Muscle layer of duodenum (tissue), 2 donors: Measurements from ENCODE around the gene USP7.

Experiments
- H3K27ac ChIP-seq: one replicate; pipeline ENCODE4 v1.7.0; 2013; ENCODE audit warnings: mild to moderate bottlenecking, low read length
- H3K27me3 ChIP-seq: one replicate; pipeline ENCODE4 v1.7.0; 2013; ENCODE audit warnings: low read depth, mild to moderate bottlenecking, control low read depth, low read length
- H3K36me3 ChIP-seq, 2 donors: one replicate each; pipeline ENCODE4 v1.7.0; 2013; ENCODE audit warnings: low read length in 2 of 2, control low read depth in 1 of 2, mild to moderate bottlenecking in 1 of 2; ENCODE audit not compliant: insufficient read depth in 2 of 2, control insufficient read depth in 1 of 2
- H3K4me1 ChIP-seq, 2 donors: one replicate each; pipeline ENCODE4 v1.7.0; 2013; ENCODE audit warnings: low read length in 2 of 2, mild to moderate bottlenecking in 2 of 2, control low read depth in 1 of 2, moderate library complexity in 1 of 2; ENCODE audit not compliant: insufficient read depth in 2 of 2, control insufficient read depth in 1 of 2
- H3K4me3 ChIP-seq, 2 donors: one replicate each; pipeline ENCODE4 v1.7.0; 2013; ENCODE audit warnings: low read length in 2 of 2, low read depth in 1 of 2, mild to moderate bottlenecking in 1 of 2
- H3K9me3 ChIP-seq, 2 donors: one replicate each; pipeline ENCODE4 v1.7.0; 2013; ENCODE audit warnings: low read length in 2 of 2, control low read depth in 1 of 2, mild to moderate bottlenecking in 1 of 2; ENCODE audit not compliant: control insufficient read depth in 1 of 2
- donor health status: healthy.

Gene USP7

DNA sequence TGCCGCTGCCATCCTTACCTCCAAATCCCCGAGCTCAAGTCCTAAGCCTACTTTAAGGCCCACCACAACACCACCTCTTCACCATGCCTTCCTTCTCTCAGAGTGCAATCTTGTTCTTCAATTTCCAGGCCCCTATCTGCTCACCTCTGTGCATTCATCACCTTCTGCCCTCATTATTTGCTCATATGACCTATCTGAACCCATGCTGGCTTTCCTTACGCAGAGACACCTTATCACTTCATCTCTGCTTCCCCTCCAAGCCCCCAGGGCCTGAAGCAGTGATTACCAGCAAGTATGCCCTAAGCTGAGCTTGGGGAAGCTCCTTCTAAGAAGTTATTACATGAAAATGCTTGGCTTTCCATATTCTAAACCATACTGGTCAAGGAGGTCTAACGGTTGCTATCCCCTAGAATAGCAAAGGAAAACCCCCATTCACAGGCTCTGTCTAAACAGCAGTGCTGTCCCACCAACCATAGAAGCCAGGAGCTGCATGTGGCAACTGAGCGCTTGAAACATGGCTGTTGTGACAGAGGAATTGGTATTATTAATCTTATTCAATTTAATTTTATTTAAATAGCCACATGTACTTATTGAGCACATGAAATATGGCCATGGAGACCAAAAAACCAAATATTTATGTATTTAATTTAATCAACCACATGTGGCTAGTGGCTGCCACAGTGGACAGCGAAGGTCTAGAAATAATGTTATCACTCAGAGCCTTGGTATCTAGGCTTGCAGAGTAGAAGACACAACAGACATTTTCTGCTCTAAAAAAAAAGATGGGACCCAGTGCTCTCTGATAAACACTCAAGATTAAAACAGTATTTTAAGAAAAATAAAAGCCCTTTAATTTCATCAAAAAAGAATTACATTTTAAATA is 13.9 kb downstream of the USP7 start:
- peaks cover 13 to 64% of the 10 kb centered on the region in 2 donors for H3K4me1 ChIP-seq
- H3K9me3 ChIP-seq = no peaks in the 10 kb centered on the region
- H3K36me3 ChIP-seq = no peaks in the 10 kb centered on the region
- no peak overlapping the region for H3K27ac ChIP-seq
- no peak overlapping the region for H3K4me3 ChIP-seq
- no peaks in the 10 kb centered on the region for H3K27me3 ChIP-seq

DNA sequence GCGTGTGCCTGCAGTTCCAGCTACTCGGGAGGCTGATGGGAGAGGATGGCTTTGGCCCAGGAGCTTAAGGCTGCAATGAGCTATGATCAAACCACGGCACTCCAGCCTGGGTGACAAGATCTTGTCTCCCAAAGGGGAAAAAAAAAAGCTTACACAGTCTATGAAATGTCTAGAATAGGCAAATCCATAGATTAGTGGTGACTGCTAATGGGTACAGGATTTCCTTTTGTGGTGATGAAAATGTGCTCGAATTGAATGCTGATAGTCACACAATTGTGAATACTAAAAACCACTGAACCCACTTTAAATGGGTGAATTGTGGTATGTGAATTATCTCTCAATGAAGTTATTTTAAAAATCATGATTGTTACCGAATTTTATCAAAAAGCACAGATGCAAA is 14.9 kb downstream of the USP7 start:
- Histone ChIP-seq H3K4me1 (peaks cover 13 to 73% of the 10 kb centered on the region in 2 donors), H3K27ac (no peak overlapping the region), H3K9me3 (no peaks in the 10 kb centered on the region), H3K4me3 (no peak overlapping the region), H3K36me3 (no peaks in the 10 kb centered on the region), H3K27me3 (no peaks in the 10 kb centered on the region)

DNA sequence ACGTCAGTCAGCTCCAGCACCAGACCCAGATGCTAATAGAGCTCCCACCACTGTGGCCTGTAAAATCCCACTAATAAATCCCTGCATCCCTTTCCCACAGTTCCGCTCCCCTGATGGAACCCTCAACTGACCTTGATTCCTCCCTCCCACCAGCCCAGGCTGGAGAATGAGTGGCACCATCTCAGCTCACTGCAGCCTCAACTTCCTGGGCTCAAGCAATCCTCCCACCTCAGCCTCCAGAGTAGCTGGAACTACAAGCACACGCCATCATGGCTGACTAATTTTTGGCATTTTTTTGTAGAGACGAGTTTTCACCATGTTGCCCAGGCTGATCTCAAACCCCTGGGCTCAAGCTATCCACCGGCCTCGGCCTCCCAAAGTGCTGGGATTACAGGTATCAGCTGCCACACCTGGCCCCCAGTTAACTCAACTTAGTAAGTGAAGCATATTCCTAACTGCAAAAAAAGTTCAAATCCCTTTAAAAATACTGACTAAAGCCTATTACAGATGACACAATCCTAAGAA is 15.6 kb downstream of the USP7 start:
- Histone ChIP-seq H3K4me3 (no peak overlapping the region), H3K9me3 (no peaks in the 10 kb centered on the region), H3K27me3 (no peaks in the 10 kb centered on the region), H3K27ac (no peak overlapping the region), H3K36me3 (no peaks in the 10 kb centered on the region), H3K4me1 (peaks cover 13 to 76% of the 10 kb centered on the region in 2 donors)

DNA sequence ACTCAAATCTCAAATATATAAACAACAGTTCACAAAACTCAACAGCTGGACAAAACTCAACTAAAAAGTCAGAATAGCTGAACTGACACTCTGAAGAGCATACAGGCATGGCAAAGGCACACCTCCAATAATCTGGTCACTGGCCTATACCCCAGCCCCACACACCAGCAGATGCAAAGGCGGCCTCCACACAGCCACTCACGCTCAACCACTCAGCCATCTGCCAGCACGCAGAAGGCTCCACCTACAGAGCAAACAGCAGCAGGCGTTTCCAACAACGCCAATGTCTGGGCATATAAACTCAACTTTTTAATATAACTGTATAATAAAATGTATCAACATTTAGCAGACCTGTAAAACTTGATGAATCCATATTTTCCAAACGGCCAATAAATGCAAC is 17.2 kb downstream of the USP7 start:
- Histone ChIP-seq H3K27ac (no peak overlapping the region), H3K9me3 (no peaks in the 10 kb centered on the region), H3K36me3 (no peaks in the 10 kb centered on the region), H3K4me1 (peaks cover 11 to 76% of the 10 kb centered on the region in 2 donors), H3K27me3 (no peaks in the 10 kb centered on the region), H3K4me3 (no peak overlapping the region)

DNA sequence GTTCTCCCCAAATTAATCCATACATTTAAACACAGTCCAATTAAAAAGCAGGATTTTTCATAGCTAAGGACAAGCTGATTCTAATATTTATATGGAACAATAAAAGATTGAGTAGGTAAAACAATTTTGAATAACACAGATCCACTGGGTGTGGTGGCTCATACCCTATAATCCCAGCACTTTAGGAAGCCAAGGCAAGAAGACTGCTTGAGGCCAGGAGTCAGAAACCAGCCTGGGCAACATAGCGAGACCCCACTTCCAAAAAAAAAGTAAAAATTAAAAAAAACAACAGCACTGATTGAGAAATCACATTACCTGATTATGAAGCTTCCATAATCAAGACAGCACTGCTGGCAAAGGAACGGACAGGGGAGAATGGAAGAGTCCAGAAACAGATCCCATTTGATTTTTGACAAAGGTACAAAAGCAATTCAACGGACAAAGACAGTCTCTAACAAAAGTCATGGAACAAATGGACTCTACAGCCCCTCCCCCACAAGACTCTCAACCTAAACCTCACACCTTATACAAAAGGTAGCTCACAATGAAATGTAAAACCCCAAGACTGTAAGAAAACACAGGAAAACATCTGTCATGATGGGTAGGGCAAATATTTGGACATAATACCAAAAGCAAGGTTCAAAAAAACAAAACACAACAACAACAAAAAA is 17.9 kb downstream of the USP7 start:
- Histone ChIP-seq H3K27me3 (no peaks in the 10 kb centered on the region), H3K4me3 (no peak overlapping the region), H3K4me1 (peaks cover 3 to 71% of the 10 kb centered on the region in 2 donors), H3K27ac (no peak overlapping the region), H3K9me3 (no peaks in the 10 kb centered on the region), H3K36me3 (no peaks in the 10 kb centered on the region)

DNA sequence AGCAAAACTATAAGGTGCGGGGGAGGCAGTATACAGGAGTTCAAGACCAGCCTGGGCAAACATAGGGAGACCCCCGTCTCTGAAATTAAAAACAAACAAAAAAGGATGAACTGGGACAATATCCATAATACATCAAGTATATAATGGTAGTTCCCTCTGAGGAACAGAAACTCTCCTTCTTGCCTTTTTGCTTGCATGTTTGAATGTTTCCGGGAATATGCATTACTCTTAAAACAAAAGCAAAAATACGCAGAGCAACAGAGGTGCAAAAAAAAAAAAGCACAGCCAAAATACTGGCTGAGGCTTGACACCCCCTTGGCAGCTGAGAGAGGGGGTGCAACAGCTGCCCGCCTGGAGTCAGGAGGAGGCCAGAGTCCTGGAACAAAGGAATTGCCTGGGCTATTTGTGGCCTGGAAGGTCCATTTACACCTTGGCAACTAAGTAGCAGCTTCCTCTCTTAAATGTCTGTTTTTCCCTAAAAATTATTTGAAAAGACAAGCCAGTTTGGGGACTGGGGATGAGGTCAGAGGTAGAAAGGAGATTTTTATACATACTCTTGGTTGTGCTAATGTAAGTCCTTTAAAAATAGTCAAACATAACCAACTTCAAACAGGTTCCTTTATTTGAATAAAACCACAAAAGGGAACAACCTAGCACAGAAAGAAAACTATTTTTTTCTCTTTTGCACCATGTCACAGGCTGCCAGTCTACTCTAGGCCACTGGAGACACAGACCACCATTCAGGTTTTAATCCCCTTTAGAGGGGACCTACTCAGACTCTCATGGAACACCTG is 19.5 kb downstream of the USP7 start:
- Histone ChIP-seq H3K27me3 (no peaks in the 10 kb centered on the region), H3K4me1 (peaks cover 0 to 62% of the 10 kb centered on the region in 2 donors), H3K9me3 (no peaks in the 10 kb centered on the region), H3K4me3 (peak overlapping the region; percentile 2 to 25), H3K36me3 (no peaks in the 10 kb centered on the region), H3K27ac (no peak overlapping the region)

DNA sequence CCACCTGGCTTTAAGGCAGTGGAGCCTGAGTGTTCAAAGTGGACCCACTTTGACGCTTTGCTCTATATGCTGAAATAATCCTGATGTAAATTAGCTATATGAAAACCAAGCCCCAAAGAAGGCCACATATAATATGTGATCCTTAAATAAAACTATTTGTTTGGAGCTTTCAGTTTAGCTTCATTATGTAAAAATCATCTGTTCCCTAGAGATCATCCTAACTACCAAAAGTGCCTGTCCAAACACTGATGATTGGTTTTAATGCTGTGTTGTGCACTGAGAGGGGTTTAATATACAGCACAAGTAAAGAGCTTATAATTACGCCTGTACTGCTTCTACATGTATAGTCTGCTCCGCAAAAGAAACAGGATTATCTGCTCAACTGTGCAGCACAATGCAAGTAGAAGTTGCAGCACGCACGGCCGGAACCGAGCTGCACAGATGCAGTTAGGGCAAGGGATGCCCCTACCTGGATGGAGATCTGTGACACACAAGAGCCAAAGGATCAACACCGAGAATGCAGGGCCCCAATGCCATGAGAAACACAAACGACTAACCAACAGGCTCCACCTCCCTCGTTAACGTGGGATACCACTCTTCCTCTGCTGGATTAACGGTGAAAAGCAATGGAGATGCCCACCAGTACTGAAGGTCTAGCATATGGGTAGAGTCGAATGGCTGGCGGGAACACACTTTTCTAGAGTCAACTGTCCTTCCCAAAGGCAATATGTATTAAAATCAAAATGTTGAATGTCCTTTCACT is 20.5 kb downstream of the USP7 start:
- peaks cover 0 to 55% of the 10 kb centered on the region in 2 donors for H3K4me1 ChIP-seq
- H3K27ac ChIP-seq = no peak overlapping the region
- no peaks in the 10 kb centered on the region for H3K36me3 ChIP-seq
- no peaks in the 10 kb centered on the region for H3K9me3 ChIP-seq
- H3K4me3 ChIP-seq = no peak overlapping the region
- no peaks in the 10 kb centered on the region for H3K27me3 ChIP-seq

DNA sequence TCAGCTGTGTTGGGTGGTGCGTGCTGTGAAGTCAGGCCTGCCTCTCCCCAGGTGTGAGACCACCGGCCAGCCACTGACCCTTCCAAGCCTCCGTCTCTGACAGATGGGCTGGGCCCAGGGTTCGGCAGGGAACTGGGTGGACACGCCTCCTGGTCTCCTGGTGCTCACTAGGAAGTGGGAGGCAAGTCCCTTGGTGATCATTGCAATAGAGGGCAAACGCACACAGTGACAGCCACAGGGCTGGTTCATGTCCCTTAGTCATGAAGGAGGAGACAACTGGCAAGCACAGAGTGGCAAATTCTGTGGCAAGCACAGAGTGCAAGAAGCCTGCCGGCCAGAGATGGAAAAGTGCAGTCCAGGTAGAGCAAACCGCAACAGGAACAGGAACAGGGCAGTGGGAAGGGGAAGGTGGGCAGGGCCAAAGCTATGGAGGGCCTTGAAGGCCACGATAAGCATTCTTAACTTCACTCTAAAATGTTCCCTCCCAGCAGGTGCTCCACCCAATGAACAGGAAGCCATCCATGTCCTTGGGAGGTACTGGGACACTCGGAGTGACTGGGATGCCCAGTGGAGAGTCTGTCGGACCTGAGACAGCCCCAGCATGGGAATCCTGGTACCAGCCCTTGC is 21.9 kb downstream of the USP7 start:
- Histone ChIP-seq H3K4me1 (peaks cover 0 to 51% of the 10 kb centered on the region in 2 donors), H3K9me3 (no peaks in the 10 kb centered on the region), H3K27me3 (no peaks in the 10 kb centered on the region), H3K27ac (no peak overlapping the region), H3K36me3 (no peaks in the 10 kb centered on the region), H3K4me3 (no peak overlapping the region)

DNA sequence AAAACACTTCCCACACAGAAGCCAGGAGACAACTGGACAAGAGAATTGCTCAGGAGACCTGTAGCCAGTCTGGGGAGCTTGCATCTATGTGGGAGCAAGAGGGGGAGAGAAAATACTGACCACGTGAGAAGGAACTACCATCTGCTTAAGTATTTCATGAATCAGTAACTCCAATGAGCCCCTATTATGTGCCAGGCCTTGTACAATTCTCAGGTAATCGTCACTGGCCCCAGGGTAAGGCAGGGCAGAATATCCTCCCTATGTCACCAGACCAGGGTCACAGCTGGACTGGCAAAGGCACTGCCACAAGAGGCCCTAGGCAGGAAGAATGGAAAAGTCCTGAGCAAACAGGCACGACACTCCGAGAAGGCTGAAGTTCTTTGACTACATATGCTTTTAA is 25.9 kb downstream of the USP7 start:
- Histone ChIP-seq H3K27ac (no peak overlapping the region), H3K27me3 (no peaks in the 10 kb centered on the region), H3K4me3 (no peak overlapping the region), H3K36me3 (no peaks in the 10 kb centered on the region), H3K9me3 (no peaks in the 10 kb centered on the region), H3K4me1 (peaks cover 0 to 52% of the 10 kb centered on the region in 2 donors)

DNA sequence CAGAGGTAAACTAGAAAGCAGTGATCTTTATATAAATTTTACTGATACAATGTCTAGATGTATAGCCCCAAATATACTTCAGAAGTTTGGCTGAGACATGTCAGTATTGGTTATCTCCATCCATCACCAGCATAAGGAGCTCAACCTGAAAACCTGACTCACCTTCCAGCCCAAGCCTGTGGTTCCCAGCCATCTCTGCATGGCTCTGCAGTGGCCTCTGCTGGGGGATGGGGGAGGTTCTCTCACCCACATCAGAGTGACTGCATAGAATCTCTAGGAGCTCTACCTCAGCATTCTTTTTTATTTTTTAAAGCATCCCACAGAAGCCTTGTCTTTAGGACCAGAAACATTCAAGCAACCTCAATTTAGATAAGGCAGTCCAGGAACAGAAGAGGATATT is 27.3 kb downstream of the USP7 start:
- Histone ChIP-seq H3K4me3 (no peak overlapping the region), H3K27ac (no peak overlapping the region), H3K9me3 (no peaks in the 10 kb centered on the region), H3K27me3 (no peaks in the 10 kb centered on the region), H3K36me3 (no peaks in the 10 kb centered on the region), H3K4me1 (peaks cover 0 to 38% of the 10 kb centered on the region in 2 donors)
